Glutamatergic neuron (in vitro differentiated cells): ENCODE results near the gene SFXN1. TPM values are rescaled to one million over a fixed set of nuclear protein-coding genes. Genes with fewer than 3 reads are reported as not detected.
"Not testable (repeated sequence)": the region's sequence is repeated elsewhere in the genome, so short reads cannot be mapped to it uniquely, and the experiment has no call there.

Experiments
- DNase-seq: peaks from one replicate; pipeline ENCODE4 v3.0.0; 2022
- H3K27ac Mint-ChIP-seq: one replicate; pipeline ENCODE4 v1.8.0; 2020; ENCODE audit warnings: mild to moderate bottlenecking, mixed read lengths, inconsistent platforms; ENCODE audit not compliant: unreplicated experiment
- H3K27me3 Mint-ChIP-seq: one replicate; pipeline ENCODE4 v1.8.0; 2020; ENCODE audit warnings: mild to moderate bottlenecking, moderate library complexity, mixed read lengths, inconsistent platforms; ENCODE audit not compliant: unreplicated experiment
- H3K36me3 Mint-ChIP-seq: one replicate; pipeline ENCODE4 v1.8.0; 2020; ENCODE audit warnings: mild to moderate bottlenecking, mixed read lengths, inconsistent platforms; ENCODE audit not compliant: unreplicated experiment
- H3K4me1 Mint-ChIP-seq: one replicate; pipeline ENCODE4 v1.8.0; 2020; ENCODE audit warnings: mild to moderate bottlenecking, low read depth, mixed read lengths, inconsistent platforms; ENCODE audit not compliant: unreplicated experiment
- H3K4me3 Mint-ChIP-seq: one replicate; pipeline ENCODE4 v1.8.0; 2020; ENCODE audit warnings: mild to moderate bottlenecking, mixed read lengths, inconsistent platforms; ENCODE audit not compliant: unreplicated experiment
- H3K9me3 Mint-ChIP-seq: one replicate; pipeline ENCODE4 v1.8.0; 2020; ENCODE audit warnings: mild to moderate bottlenecking, moderate library complexity, mixed read lengths, inconsistent platforms; ENCODE audit not compliant: unreplicated experiment
- CTCF ChIP-seq: fragments of 200-600 bp; sonication (generic); IDR thresholded peaks from one replicate; pipeline ENCODE4 v1.5.0; 2021; ENCODE audit not compliant: partially characterized antibody, unreplicated experiment
- total RNA-seq: library from RNA; stranded (reverse); fragmentation: NEBNext Ultra II Directional; extraction: Animal tissue kit (Norgen Biotek cat#: 25700); gene quantifications from one replicate; pipeline ENCODE4 v1.2.1, GENCODE V29; 2021; ENCODE audit not compliant: unreplicated experiment

The SFXN1 gene
- total RNA-seq, 1 donor from 2014 or later, result 67.7 TPM

GRCh38 chr5:175452166-175452565 lies 26.2 kb upstream of the SFXN1 start:
- TF ChIP-seq CTCF, result no peak
- H3K4me3 Mint-ChIP-seq, result no peak overlapping the region
- peaks cover 9% of the 10 kb centered on the region for H3K4me1 Mint-ChIP-seq
- H3K9me3 Mint-ChIP-seq, result peaks cover 2% of the 10 kb centered on the region
- no peaks in the 10 kb centered on the region for H3K36me3 Mint-ChIP-seq
- no peak overlapping the region for H3K27ac Mint-ChIP-seq
- DNase-seq, result no peak
- peaks cover 4% of the 10 kb centered on the region for H3K27me3 Mint-ChIP-seq

- DNase-seq, H3K27ac Mint-ChIP-seq, H3K4me1 Mint-ChIP-seq, H3K9me3 Mint-ChIP-seq, H3K27me3 Mint-ChIP-seq, H3K4me3 Mint-ChIP-seq, H3K36me3 Mint-ChIP-seq: not testable (repeated sequence)
Observed at GRCh38 chr5:175454338-175454737, 24.0 kb upstream of the SFXN1 start.

GRCh38 chr5:175456105-175456742 lies 22.1 kb upstream of the SFXN1 start:
- Mint-ChIP-seq H3K27me3 (peaks cover 2% of the 10 kb centered on the region), H3K4me1 (peaks cover 5% of the 10 kb centered on the region), H3K9me3 (peaks cover 1% of the 10 kb centered on the region), H3K4me3 (no peak overlapping the region), H3K36me3 (no peaks in the 10 kb centered on the region), H3K27ac (no peak overlapping the region)
- DNase-seq, result no peak
- no peak for TF ChIP-seq CTCF

GRCh38 chr5:175457466-175457865 lies 20.9 kb upstream of the SFXN1 start:
- Mint-ChIP-seq H3K27ac (no peak overlapping the region), H3K4me3 (no peak overlapping the region)

GRCh38 chr5:175460126-175460525 lies 18.2 kb upstream of the SFXN1 start:
- Mint-ChIP-seq H3K36me3 (no peaks in the 10 kb centered on the region), H3K9me3 (peaks cover 2% of the 10 kb centered on the region), H3K4me3 (no peak overlapping the region), H3K27ac (no peak overlapping the region), H3K27me3 (no peaks in the 10 kb centered on the region), H3K4me1 (no peaks in the 10 kb centered on the region)
- TF ChIP-seq CTCF, result no peak
- no peak for DNase-seq

More at GRCh38 chr5:175457466-175457865, 20.9 kb upstream of the SFXN1 start:
- no peak for TF ChIP-seq CTCF
- H3K4me1 Mint-ChIP-seq, result peaks cover under 1% of the 10 kb centered on the region
- H3K9me3 Mint-ChIP-seq, result no peaks in the 10 kb centered on the region
- no peaks in the 10 kb centered on the region for H3K36me3 Mint-ChIP-seq
- peaks cover 2% of the 10 kb centered on the region for H3K27me3 Mint-ChIP-seq
- DNase-seq, result no peak

GRCh38 chr5:175460552-175460951 lies 17.8 kb upstream of the SFXN1 start:
- Mint-ChIP-seq H3K9me3 (peaks cover 2% of the 10 kb centered on the region), H3K27ac (no peak overlapping the region), H3K27me3 (no peaks in the 10 kb centered on the region), H3K4me3 (no peak overlapping the region), H3K4me1 (no peaks in the 10 kb centered on the region), H3K36me3 (no peaks in the 10 kb centered on the region)
- TF ChIP-seq CTCF, result no peak
- DNase-seq, result no peak
